ENCODE results near the gene SLC32A1. TPM values are rescaled to one million over a fixed set of nuclear protein-coding genes. Genes with fewer than 3 reads are reported as not detected.

Gene SLC32A1
- total RNA-seq, 1 experiment from 2014 or later = 0.09 TPM

GRCh38 chr20:38685853-38686473 lies 38.3 kb upstream of the SLC32A1 start (continued):
- TF ChIP-seq ATF6 (CRISPR knock-in tag; IDR thresholded peaks at IDR 0.05) = no peak

GRCh38 chr20:38692436-38693411 lies 31.6 kb upstream of the SLC32A1 start:
- ChIA-PET POLR2A (interaction anchor here (0.9 to 1.5 kb wide), 2 partner anchors 19 to 34 kb away, joined by 3 read pairs; no protein-coding TSS in a partner anchor), CTCF (interaction anchor here (0.6 to 2.3 kb wide), 7 partner anchors 12 to 62 kb away, joined by 3 to 19 read pairs (median 3); no protein-coding TSS in a partner anchor)
- no peaks in the 10 kb centered on the region for H3K9me3 Mint-ChIP-seq
- H3K27me3 Mint-ChIP-seq (ENCODE audit: low read depth) = peaks cover 43% of the 10 kb centered on the region
- H3K4me1 Mint-ChIP-seq = peaks cover 3% of the 10 kb centered on the region
- ATAC-seq = peak; percentile 87
- DNase-seq (ENCODE audit: low spot score) = peak; percentile 93
- H3K36me3 Mint-ChIP-seq = no peaks in the 10 kb centered on the region
- H3K27ac Mint-ChIP-seq = no peak overlapping the region
- no peak overlapping the region for H3K4me3 Mint-ChIP-seq
- TF ChIP-seq ESRRA (CRISPR knock-in tag; IDR thresholded peaks at IDR 0.05; ENCODE audit: borderline replicate concordance) (0 out of 2 replicates have a peak, but pooled peaks have one; percentile 43), ZNF138 (CRISPR knock-in tag; conservative IDR thresholded peaks at IDR 0.05) (no peak), ZNF423 (CRISPR knock-in tag; IDR thresholded peaks at IDR 0.05) (no peak), ELF4 (CRISPR knock-in tag; IDR thresholded peaks at IDR 0.05; ENCODE audit: low read depth) (no peak), IRF2 (CRISPR knock-in tag; IDR thresholded peaks at IDR 0.05; ENCODE audit: borderline replicate concordance, low read depth) (no peak), GTF2I (CRISPR knock-in tag; conservative IDR thresholded peaks at IDR 0.05) (no peak), HMGA2 (CRISPR knock-in tag; IDR thresholded peaks at IDR 0.05) (no peak), ZNF416 (CRISPR knock-in tag; IDR thresholded peaks at IDR 0.05) (no peak), TP53 (CRISPR knock-in tag; IDR thresholded peaks at IDR 0.05) (peak; percentile 74; the same call in 1 of the 2 replicates), NR1H2 (CRISPR knock-in tag; IDR thresholded peaks at IDR 0.05) (no peak), AR (CRISPR knock-in tag; IDR thresholded peaks at IDR 0.05) (no peak), NFATC4 (CRISPR knock-in tag; IDR thresholded peaks at IDR 0.05) (no peak), ZNF263 (CRISPR knock-in tag; IDR thresholded peaks at IDR 0.05; ENCODE audit: low read depth) (no peak), FOXJ3 (CRISPR knock-in tag; IDR thresholded peaks at IDR 0.05; ENCODE audit: borderline replicate concordance) (no peak), TEAD4 (CRISPR knock-in tag; IDR thresholded peaks at IDR 0.05) (no peak), ZNF671 (CRISPR knock-in tag; IDR thresholded peaks at IDR 0.05) (no peak), E2F1 (CRISPR knock-in tag; IDR thresholded peaks at IDR 0.05) (peak; percentile 40; the same call in 1 of the 2 replicates), ZBTB21 (CRISPR knock-in tag; IDR thresholded peaks at IDR 0.05; ENCODE audit: borderline replicate concordance) (no peak), SOX15 (CRISPR knock-in tag; IDR thresholded peaks at IDR 0.05) (no peak), ETV6 (CRISPR knock-in tag; IDR thresholded peaks at IDR 0.05) (0 out of 2 replicates have a peak, but pooled peaks have one; percentile 58), NFE2L1 (CRISPR knock-in tag; IDR thresholded peaks at IDR 0.05) (peak; percentile 95), FOXP4 (CRISPR knock-in tag; IDR thresholded peaks at IDR 0.05) (peak; percentile 57)

Data from WTC11 (cell line).